Osteoblast (primary cell): Measurements from ENCODE around the gene MBTD1. TPM values are rescaled to one million over a fixed set of nuclear protein-coding genes. Genes with fewer than 3 reads are reported as not detected.
"Not testable (repeated sequence)": the region's sequence is repeated elsewhere in the genome, so short reads cannot be mapped to it uniquely, and the experiment has no call there.

Source experiments
- DNase-seq: peaks from one replicate; pipeline ENCODE4 v3.0.0; 2011; ENCODE audit warnings: low spot score, mixed read lengths; ENCODE audit not compliant: insufficient read length; ENCODE audit errors: missing footprints
- H2AFZ ChIP-seq: 2 replicates; pipeline ENCODE4 v1.6.0; 2011; ENCODE audit warnings: mild to moderate bottlenecking, low read length
- H3K27ac ChIP-seq: 2 replicates; pipeline ENCODE4 v1.5.1; 2011; ENCODE audit warnings: mild to moderate bottlenecking, low read depth, low read length, moderate library complexity
- H3K27me3 ChIP-seq: 2 replicates; pipeline ENCODE4 v1.6.0; 2012; ENCODE audit warnings: mild to moderate bottlenecking, control low read depth, inconsistent platforms, low read length, moderate library complexity; ENCODE audit not compliant: insufficient read depth
- H3K36me3 ChIP-seq: 2 replicates; pipeline ENCODE4 v1.5.1; 2011; ENCODE audit warnings: mild to moderate bottlenecking, low read length, control low read depth, moderate library complexity; ENCODE audit not compliant: insufficient read depth
- H3K4me1 ChIP-seq: 2 replicates; pipeline ENCODE4 v1.5.1; 2011; ENCODE audit warnings: mild to moderate bottlenecking, low read length, control low read depth, moderate library complexity; ENCODE audit not compliant: insufficient read depth
- H3K4me2 ChIP-seq: 2 replicates; pipeline ENCODE4 v1.6.0; 2011; ENCODE audit warnings: mild to moderate bottlenecking, low read length; ENCODE audit not compliant: insufficient read depth
- H3K4me3 ChIP-seq: fragments of 200-600 bp; sonication (generic); 3 replicates; pipeline ENCODE4 v1.5.1; 2012; ENCODE audit warnings: mild to moderate bottlenecking, low read length, inconsistent platforms; ENCODE audit not compliant: insufficient read depth
- H3K79me2 ChIP-seq: 2 replicates; pipeline ENCODE4 v1.6.0; 2012; ENCODE audit warnings: mild to moderate bottlenecking, low read length, control low read depth, inconsistent platforms; ENCODE audit not compliant: insufficient read depth
- H3K9me3 ChIP-seq: 2 replicates; pipeline ENCODE4 v1.5.1; 2011; ENCODE audit warnings: low read depth, low read length, control low read depth
- H4K20me1 ChIP-seq: 2 replicates; pipeline ENCODE4 v1.6.0; 2012; ENCODE audit warnings: mild to moderate bottlenecking, low read length, control low read depth; ENCODE audit not compliant: insufficient read depth
- CTCF ChIP-seq: IDR thresholded peaks from 2 replicates; pipeline ENCODE4 v1.5.1; 2011; ENCODE audit warnings: mild to moderate bottlenecking, low read depth, low read length, moderate library complexity; ENCODE audit errors: extremely low read depth
- total RNA-seq: library from RNA; depleted of rRNA; stranded (reverse); fragments of >200 nt; gene quantifications from 2 replicates; pipeline ENCODE4 v1.2.3, GENCODE V29; 2012

Gene MBTD1
- total RNA-seq, result 13.3 and 16.3 TPM in 2 replicates

GRCh38 chr17:51259564-51260236, at the start of gene MBTD1:
MBTD1 (minus strand) TSS chr17:51260049; CDS start chr17:51225161, 34,888 bp downstream.
- H3K79me2 ChIP-seq, result peaks cover 92% of the 10 kb centered on the region
- peaks cover 24% of the 10 kb centered on the region for H3K4me1 ChIP-seq
- H3K4me3 ChIP-seq, result peak within 1 kb of the TSS; percentile 86
- peak; percentile 97 for DNase-seq
- H3K9me3 ChIP-seq, result no peaks in the 10 kb centered on the region
- H3K36me3 ChIP-seq, result peaks cover 11% of the 10 kb centered on the region
- H3K4me2 ChIP-seq, result peak within 1 kb of the TSS; percentile 98
- peak within 1 kb of the TSS; percentile 100 for H3K27ac ChIP-seq
- H3K27me3 ChIP-seq, result no peaks in the 10 kb centered on the region
- peaks cover 24% of the 10 kb centered on the region for H4K20me1 ChIP-seq
- TF ChIP-seq CTCF, result no peak
- H2AFZ ChIP-seq, result peak within 1 kb of the TSS; percentile 96

- Histone ChIP-seq H4K20me1 (no peaks in the 10 kb centered on the region), H3K27ac (no peak overlapping the region), H2AFZ (no peak overlapping the region), H3K4me1 (no peaks in the 10 kb centered on the region), H3K4me3 (no peak overlapping the region), H3K4me2 (no peak overlapping the region), H3K36me3 (no peaks in the 10 kb centered on the region), H3K79me2 (no peaks in the 10 kb centered on the region), H3K9me3 (no peaks in the 10 kb centered on the region), H3K27me3 (no peaks in the 10 kb centered on the region)
- no peak for DNase-seq
- TF ChIP-seq CTCF, result no peak
Measured at GRCh38 chr17:51305182-51305581, 45.3 kb upstream of the MBTD1 start.

DNA sequence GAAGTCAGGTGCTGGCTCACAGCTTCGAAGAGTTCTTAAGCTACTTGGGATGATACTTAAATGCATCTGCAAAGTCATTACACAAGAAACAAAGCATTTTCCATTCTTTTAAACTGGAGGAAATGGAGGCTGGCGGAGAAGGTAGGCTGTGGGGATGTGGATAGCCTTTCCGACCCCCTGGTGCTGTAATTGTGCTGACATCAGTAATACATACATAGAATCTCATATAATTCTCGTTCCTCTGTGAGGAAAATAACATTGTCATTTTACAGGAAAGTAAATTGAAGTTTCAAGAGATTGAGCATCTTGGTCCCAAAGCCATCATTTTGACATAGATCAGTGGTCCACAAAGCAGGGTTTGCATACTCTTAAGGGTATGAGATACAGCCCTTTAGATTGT, 40.0 kb upstream of the MBTD1 start:
- no peak for TF ChIP-seq CTCF
- H3K4me1 ChIP-seq, result no peaks in the 10 kb centered on the region
- no peaks in the 10 kb centered on the region for H3K9me3 ChIP-seq
- no peak for DNase-seq
- H3K4me3 ChIP-seq, result no peak overlapping the region
- H3K27ac ChIP-seq, result no peak overlapping the region
- H3K4me2 ChIP-seq, result no peak overlapping the region
- H4K20me1 ChIP-seq, result no peaks in the 10 kb centered on the region
- no peak overlapping the region for H2AFZ ChIP-seq
- H3K27me3 ChIP-seq, result no peaks in the 10 kb centered on the region
- no peaks in the 10 kb centered on the region for H3K79me2 ChIP-seq
- H3K36me3 ChIP-seq, result peaks cover 11% of the 10 kb centered on the region

GRCh38 chr17:51298508-51299371, 38.9 kb upstream of the MBTD1 start:
- no peak overlapping the region for H3K4me2 ChIP-seq
- H3K27ac ChIP-seq, result no peak overlapping the region
- H3K4me3 ChIP-seq, result no peak overlapping the region
- TF ChIP-seq CTCF, result peak; percentile 73
- DNase-seq, result peak; percentile 54
- H4K20me1 ChIP-seq, result no peaks in the 10 kb centered on the region
- H3K27me3 ChIP-seq, result no peaks in the 10 kb centered on the region
- peaks cover 16% of the 10 kb centered on the region for H3K36me3 ChIP-seq
- no peak overlapping the region for H2AFZ ChIP-seq
- H3K79me2 ChIP-seq, result no peaks in the 10 kb centered on the region
- no peaks in the 10 kb centered on the region for H3K4me1 ChIP-seq
- no peaks in the 10 kb centered on the region for H3K9me3 ChIP-seq

- not testable (repeated sequence) for H3K27ac ChIP-seq
- peaks cover 33% of the 10 kb centered on the region for H3K36me3 ChIP-seq
Measured at GRCh38 chr17:51294338-51294737, 34.5 kb upstream of the MBTD1 start.

More at GRCh38 chr17:51294338-51294737, 34.5 kb upstream of the MBTD1 start:
- H3K27me3 ChIP-seq, H3K9me3 ChIP-seq, H3K79me2 ChIP-seq, H3K4me3 ChIP-seq, DNase-seq, H3K4me1 ChIP-seq, H4K20me1 ChIP-seq, H3K4me2 ChIP-seq, H2AFZ ChIP-seq: not testable (repeated sequence)
